Hippocampal formation (tissue), 2 donors: ENCODE results near the gene PRKCA.
A peak's percentile ranks its signal among the peaks of the same experiment; 100 is the strongest.

Experiments used
- DNase-seq, 2 donors: peaks; one replicate each; lab custom pipeline; 2025; lab: John Stamatoyannopoulos, UW

PRKCA gene

GRCh38 chr17:66776999-66777688 is 474.7 kb downstream of the PRKCA start:
- no peak for DNase-seq

GRCh38 chr17:66777689-66778225 is 475.3 kb downstream of the PRKCA start:
- DNase-seq: peak in 1 of 2 donors; percentile 27

- DNase-seq: no peak
Observed at GRCh38 chr17:66778531-66779236, 476.3 kb downstream of the PRKCA start.

DNA sequence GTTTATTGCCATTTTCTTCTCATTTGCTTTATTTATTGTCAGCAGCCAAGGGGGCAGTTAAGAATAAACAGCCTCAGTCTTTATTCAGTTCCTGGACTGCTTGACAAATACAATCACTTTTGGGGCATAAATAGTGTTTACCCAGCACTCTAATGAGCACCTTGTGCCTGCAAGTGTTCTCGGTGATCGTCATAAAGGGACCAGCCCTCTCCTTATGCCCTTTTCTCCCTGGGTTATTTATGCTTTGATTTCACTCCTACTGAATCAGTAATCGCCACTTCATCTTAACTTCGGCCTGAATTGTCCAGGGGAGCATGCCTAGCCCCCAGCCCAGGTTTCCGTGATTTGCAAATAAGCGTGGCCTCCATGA is 476.8 kb downstream of the PRKCA start:
- no peak for DNase-seq

DNA sequence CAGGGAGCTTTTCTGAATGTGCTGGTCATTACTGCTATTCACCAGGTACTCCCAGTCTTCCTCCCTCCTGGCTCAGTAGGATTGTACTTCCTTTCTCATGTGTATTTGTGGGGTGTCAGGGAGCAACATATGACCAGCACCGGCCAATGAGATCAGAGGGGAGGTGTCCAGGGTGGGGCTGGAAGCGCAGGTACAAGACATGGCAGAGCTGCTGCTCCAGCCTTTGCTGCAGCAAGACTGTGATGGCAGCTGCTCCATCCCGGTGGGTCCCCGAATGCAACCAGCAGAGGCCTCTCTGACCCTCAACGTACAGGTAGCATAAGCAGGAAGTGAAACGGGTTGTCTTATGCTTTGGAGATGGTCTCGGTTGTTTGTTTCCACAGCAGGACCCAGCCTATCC is 478.7 kb downstream of the PRKCA start:
- DNase-seq: no peak

GRCh38 chr17:66782851-66783250 is 480.4 kb downstream of the PRKCA start:
- DNase-seq: no peak

DNA sequence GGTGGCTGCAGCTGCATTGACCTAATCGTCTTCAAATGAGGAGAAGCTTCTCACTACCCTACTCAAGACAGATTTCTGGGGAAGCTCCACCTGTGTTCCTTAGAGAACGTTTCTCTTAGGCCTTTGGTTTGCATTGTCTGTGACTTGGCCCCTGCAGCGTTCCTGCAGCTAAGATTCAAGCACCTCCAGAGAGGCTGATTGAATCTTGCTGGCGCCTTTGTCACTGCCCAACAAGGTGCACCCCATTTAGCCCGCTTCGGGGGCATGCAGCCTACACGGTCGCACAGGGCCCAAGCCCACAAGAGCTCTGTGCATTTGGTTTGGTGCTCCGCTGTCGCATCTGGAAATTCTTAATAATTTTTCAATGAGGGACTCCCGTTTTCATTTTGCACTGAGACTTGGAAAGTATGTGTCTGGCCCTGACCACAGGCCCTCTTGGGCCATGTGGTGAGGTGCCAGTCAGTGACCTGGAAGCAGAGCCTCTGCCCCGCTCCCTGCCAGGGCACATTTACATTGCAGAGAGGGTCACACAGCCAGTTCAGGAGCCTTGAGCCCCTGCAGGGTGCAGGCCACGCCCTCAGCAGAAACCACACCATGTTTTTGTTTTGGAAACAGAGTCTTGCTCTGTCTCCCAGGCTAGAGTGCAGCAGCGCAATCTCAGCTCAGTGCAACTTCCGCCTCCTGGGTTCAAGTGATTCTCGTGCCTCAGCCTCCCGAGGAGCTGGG is 481.4 kb downstream of the PRKCA start:
- no peak for DNase-seq

DNA sequence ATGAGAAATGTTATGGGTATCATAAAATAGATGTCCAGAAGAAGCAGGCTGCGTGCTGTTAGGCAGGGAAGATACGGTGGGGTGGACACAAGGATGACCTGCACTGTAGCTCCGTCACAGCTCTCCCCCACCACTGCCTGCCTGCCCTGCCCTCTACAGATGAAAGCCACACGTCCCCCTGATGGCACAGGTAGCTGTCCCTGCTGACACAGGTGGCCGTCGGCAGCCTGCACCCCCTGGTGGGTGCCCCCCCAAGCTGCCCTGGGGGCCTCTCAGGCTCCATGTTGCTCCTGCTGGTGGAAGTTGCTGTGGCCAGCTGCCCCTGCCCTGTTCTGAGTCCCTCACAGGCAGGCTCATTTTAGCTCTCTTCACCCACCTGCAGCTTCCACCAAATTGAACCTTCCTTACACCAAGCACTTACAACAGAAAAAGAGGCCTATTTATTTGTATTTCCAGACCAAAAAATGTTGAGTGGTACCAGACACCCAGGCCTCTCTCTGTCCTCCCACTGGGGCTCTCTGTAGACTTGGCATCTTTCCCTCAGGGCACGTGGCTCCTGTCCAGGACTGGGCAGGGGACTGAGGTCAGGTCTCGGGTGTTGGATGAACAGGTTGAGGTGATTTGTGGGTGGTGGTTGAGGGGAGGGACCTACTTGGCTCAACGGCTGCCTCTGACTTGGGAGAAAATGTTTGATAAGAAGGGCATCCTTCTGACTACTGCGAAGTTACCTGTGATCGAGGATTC is 482.4 kb downstream of the PRKCA start:
- no peak for DNase-seq

- DNase-seq: no peak
Observed at GRCh38 chr17:66786107-66786506, 483.7 kb downstream of the PRKCA start.

GRCh38 chr17:66787914-66788313 is 485.5 kb downstream of the PRKCA start:
- no peak for DNase-seq

GRCh38 chr17:66789093-66789492 is 486.7 kb downstream of the PRKCA start:
- no peak for DNase-seq

GRCh38 chr17:66789961-66790437 is 487.6 kb downstream of the PRKCA start:
- DNase-seq: no peak

GRCh38 chr17:66790501-66791061 is 488.2 kb downstream of the PRKCA start:
- DNase-seq: no peak

- peak; percentile 37 for DNase-seq
Observed at GRCh38 chr17:66791347-66791746, 488.9 kb downstream of the PRKCA start.

DNA sequence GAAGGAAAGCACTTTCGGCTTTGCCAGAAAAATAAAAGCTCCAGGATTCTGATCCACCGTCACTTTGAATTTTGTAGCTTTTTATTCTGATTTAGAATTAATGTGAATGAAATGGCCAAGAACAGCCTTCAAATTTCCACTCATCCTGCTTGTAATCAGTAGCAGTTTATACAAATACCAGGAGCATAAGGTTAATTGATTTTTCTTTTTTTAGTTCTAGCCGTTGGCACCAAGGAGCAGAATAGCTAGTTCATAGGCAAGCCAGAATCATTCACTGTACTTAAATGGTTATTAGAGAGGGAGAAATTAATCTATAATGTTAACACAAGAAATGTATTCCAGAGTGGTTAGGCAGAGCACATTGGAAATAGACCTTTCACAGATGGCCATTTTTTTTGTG is 491.4 kb downstream of the PRKCA start:
- no peak for DNase-seq

GRCh38 chr17:66795486-66795885 is 493.1 kb downstream of the PRKCA start:
- DNase-seq: no peak

DNA sequence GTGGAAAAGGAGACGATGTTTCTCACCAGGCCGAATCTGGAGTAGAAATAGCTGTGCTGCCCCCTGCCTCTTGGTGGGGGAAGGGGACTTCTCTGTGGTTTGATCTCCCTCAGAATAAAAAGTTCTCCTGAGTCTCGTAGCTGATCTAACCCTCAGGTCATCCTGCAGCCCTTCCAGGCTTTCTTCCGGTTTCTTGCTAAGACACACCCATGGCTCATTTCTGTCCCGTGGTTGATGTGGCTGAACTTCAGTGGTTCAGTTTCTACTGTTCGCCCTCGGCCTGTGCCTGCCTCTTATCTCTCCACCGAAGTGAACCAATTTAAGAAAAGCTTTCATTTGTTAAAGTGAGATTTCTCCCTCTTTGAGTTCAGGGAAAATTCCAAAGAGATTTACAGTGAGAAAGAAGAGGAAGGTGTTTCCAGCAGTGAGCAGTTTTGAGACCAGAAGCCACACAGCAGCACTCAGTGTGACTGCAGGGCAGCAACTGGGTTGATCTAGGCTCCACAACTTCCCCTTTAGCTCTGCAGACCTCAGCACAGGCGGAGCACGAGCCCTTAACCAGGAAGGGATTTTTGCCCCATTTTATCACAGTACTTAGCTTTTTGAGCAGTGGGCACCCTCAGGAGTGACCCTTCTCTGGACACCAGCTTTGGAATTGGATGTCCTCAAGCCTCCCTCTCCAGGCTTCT is 497.6 kb downstream of the PRKCA start:
- DNase-seq: no peak

DNA sequence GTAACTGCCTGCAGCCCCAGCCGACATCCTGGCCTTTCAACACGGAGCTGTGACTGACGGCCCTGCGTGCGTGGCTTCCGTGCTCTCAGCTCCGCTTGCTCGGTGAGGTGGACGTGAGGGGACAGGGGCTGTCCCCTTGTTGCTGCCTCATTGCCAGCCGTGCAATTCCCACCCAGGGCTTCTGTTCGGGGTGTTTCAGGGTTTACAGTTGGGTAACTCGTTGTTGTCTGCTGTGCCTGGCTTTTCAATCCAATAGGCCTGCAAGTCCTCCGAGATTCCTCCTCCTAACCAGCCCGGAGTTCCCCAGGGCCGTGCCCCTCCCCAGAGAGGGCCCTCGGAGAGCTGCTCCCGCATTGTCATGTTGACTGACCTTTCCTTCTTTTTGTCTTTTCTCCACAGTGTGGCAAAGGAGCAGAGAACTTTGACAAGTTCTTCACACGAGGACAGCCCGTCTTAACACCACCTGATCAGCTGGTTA is 501.1 kb downstream of the PRKCA start:
- DNase-seq: no peak

- no peak for DNase-seq
Observed at GRCh38 chr17:66805567-66805966, 503.2 kb downstream of the PRKCA start.

DNA sequence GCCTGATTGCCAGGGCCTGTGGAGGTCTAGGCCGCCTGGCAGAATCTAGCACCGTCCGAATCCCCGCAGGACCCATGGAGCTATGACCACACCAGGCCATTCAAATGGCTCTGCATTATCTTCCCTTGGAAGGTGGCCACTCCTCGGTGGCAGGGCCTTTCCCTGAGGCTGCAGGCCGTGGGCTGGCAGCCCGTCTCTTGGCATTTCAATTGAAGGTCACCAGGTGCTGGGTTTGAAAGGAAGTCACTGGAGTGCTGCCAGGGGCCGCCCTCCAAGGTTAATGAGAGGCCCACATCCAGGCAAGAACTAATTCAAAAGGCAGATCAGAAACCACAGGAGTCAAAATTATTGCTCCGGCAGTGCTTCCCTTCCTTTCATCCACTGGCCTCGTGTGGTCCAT is 504.8 kb downstream of the PRKCA start:
- no peak for DNase-seq

DNA sequence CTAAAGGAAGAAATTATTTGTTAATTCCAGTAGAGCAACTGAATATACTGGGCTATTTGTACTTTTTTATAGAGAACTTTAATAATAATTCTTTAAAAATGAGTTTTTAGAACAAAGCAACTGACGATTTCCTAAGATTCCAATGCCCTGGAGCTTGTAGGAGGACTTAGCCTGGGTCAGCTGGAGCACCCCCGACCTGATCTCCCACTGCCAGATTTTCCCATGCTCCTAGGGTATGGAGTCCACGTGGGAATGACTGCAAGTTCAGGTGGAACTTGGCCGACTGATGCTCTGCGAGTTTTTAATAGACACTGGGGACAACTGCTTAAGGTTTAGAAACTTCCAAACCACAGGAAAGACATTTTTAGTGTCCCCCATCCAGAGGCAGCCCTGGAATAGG is 507.0 kb downstream of the PRKCA start:
- DNase-seq: no peak
